HG02798 (cell line): ENCODE results near the gene LIN28B.

Experiments used
- ATAC-seq: cut with Tn5 transposase; IDR thresholded peaks from one replicate; pipeline ENCODE4 v1.9.1; 2021; ENCODE audit warnings: mild to moderate bottlenecking; ENCODE audit not compliant: unreplicated experiment, poor library complexity

The LIN28B gene

DNA sequence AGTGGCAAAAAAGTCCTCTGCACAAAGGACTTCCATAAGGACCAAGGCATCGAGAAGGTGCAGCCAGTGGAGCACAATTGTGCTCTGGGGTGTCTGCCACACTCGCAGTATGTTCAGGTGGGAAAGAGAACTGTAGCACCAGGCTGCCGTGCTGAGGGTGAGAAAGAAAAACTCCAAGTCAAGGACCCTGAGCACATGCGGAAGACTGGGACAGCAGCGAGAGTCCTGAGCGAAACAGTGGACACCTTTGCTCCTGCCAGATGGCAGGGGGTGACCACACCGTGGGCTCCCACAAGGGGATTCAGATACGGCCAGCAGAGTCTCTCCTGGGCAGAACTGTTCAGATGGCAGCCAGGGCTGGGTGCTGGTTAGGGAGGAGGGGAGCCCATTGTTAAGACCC is 149.4 kb downstream of the LIN28B start:
- no peak for ATAC-seq

DNA sequence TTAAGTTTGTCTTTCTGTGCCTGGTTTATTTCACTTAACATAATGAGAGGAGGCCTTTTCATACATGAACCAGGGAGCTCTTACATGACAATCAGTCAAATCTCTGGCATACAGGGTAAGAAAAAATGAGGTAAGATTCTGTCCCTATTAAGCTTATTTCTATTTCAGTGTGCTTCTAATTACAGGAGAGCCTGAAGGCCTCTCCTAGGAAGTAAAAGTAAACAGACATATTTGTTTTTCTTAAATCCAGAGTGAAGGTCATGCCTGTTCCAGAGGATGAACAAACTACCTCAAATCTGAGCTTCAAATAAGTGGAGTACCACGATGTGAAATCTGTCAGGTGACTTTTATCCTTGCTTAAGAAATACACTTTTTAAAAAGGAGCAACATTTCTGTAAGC is 150.3 kb downstream of the LIN28B start:
- ATAC-seq = no peak

DNA sequence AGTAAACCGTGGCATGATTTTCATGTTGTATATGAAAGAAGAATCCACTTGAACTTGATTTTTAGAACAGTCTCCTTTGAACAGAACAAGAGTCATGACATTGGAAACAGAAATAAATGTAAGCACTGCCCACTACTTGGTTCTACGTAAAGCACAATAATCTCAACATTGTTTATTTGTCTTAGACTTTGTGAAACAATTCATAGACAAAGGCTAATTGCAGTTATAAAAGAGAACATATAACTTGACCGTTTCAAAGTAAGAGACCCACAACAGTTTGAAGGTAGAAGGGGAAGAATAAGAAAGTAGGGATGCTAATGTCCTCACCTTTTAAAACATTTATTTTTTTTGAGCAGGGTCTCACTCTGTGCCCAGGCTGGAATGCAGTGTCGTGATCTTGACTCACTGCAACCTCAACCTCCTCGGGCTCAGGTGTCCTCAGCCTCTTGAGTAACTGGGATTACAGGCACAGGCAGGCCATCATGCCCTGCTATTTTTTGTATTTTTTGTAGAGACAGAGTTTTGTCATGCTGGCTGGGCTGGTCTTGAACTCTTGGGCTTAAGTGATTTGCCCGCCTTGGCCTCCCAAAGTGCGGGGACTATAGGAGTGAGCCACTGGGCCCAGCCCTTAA is 151.8 kb downstream of the LIN28B start:
- ATAC-seq = no peak

DNA sequence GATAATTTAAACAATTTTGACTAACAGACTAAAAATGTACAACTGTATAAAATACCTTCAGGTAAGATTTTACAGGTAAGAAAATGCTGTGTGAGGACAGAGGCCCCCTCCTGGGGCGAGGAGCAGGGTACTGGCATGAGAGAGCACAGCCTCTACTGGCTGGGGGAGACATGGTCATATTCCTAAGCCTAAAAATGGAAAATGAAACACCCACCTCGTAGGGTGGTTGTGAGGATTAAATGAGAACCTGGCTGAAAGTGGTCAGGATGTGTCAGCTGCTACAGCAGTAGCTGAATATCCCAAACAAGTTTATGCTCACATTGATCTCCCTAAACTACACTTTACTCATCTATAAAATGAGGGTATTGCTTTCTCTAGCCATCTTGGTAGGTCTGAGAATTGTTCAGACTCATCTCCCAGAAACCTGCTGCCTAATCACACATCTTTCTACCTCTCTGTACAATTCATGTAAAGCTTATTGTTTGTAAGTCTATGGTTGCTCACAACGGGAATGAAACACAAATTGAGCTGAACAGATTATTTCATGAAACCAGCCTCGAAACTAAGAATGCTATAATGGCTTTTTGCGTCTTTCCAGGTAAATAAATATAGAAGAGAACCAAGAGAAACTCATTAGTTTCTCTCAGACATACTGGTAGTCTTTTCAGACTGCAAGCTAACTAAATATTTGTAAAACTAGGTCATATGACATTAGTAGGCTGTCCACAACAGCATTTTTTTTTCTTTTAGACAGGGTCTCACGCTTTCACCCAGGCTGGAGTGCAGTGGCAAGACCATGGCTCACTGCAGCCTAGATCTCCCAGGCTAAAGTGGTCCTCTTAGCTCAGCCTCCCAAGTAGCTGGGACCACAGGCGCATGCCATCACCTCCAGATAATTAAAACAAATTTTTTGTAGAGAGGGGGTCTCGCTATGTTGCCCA is 153.3 kb downstream of the LIN28B start:
- ATAC-seq = peak; percentile 45

DNA sequence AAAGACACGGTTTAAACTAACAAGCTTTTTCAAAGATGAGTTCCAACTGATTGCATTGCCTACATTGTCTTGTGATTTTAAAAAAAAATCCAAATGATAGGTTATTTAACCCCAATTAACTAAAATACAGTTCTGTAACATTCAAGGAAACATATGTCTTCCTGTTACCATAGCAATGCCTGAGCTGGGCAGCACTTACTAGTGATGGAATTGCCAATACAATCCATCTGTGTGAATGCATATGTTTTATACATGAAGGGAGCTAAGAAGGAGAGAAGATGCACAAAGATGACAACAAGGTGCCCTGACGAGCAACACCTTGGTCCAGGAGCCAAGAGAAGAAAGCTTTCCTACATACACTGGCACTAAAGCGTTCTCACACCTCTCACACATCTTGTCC is 154.2 kb downstream of the LIN28B start:
- ATAC-seq = no peak

DNA sequence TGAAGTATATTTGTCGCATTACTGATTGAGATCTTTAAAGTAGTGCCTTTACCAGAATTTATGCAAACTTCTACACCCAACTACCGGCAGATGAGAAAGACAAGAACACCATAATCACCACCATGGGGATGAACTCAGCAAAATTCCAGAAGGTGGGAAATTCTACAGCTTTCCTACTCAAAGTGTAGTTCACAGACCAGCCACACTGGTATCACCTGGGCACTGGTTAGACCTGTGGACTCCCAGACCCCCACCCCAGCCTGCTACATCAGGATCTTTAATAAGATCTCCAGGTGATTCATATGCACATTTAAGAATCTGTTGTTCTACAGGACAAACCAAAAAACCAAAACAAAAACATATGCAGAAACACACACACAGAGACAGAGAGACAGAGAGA is 155.0 kb downstream of the LIN28B start:
- no peak for ATAC-seq

DNA sequence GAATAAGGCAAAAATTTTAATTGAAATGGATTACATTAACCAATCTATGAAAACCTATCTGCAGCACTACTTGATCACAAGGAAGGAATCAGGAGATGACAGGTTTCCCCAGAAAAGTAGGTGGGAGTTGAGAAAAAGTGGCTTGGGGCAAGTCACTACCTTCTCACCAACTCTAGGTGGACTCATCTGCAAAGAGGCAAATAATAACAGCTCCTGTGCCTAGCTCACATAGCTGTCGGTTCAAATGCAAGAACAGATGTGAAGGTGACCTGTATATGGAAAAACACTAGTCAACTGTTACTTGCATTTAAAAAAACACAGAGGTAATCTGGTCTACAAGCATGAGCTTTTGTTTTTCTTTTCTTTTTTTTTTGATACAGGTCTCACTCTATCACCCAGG is 155.7 kb downstream of the LIN28B start:
- no peak for ATAC-seq

DNA sequence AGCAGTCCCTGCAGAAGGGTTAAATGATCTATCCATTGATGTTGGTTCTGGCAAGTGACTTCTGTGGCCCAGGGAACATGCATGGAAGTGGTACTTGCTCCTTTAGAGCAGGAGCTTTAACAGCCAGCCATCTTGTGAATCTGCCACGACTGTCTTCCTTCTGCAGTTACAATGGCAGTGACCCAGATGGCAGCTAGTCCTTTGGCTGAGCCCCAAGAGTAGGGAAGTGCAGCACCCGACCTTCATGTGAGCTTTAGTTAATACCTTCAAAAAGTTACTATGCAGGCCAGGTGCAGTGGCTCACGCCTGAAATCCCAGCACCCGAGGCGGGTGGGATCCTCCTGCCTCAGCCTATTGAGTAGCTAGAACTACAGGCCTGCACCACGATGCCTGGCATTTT is 156.5 kb downstream of the LIN28B start:
- no peak for ATAC-seq

DNA sequence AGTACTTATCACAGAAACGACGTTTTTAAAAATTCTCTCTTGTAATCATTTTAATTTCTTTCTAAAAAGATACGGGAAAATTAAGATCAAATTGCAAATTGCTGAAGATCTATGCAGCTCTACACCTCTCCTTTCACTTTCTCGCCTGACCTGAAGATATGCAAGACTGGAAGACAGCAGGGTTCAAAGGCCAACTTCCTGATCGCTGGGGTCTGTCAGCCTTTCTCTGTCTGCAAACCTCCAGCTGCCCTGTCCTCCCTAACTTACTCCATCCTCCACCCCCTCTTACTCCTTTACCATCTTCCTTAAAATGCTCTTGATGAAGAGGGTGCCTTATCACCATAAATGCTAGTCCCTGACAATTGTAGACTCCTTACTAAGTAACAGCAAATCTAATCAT is 159.2 kb downstream of the LIN28B start:
- ATAC-seq = no peak

DNA sequence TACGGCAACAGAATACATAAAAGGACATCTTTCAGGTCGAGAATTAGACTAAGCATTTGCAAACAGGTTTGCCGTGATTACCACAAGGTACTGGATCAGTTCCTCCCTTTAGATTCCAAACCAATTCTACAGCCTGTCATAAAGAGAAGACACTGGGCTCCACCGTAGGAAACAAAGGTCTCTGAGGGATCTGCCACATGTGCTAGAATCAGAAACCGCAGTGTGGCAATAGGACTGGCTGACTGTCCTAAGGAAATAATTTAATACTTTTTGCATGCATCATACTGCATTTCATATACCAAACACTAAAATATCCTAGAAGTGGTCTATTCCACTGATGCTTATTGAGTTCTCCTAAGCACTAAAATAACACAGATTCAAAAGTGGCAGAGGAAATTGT is 163.7 kb downstream of the LIN28B start:
- no peak for ATAC-seq

DNA sequence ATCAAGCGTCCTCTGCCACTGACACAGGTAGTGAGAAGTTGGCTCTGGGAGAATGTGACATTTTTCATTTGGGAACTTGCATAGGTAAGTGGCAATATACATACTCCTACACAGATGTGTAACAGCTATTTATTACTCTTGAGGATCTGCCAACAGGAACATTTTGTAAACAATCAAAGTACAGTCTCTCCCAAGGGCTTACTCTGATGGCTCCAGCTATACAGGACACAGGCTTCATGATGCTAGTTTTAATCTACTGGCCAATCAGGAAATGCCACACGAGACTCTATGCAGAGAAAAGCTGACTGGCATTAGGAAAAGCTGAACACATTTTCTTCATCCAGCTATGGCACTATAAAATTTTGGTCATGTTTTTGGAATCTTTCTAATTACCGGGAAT is 165.1 kb downstream of the LIN28B start:
- no peak for ATAC-seq

DNA sequence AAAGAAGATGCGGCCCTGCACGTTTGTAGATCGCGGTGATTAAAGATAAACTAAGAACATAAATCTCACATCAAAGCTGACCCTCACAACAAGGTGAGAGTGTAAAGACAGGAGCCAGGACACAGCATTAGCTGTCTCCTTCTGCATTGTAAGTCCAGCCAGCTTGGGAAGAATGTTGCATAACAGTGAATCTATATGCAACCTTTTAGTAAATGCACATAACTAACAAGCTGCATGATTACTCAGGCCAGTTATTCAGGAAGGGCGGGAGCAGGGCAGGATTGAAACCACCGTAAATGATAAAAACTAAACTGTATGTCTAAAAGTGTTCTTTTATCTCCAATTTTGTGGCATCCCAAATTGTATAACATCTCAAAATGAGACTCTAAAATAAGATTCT is 165.8 kb downstream of the LIN28B start:
- no peak for ATAC-seq
